IMR-90 (cell line): ENCODE measurements around the gene ARHGEF40. TPM values are rescaled to one million over a fixed set of nuclear protein-coding genes. Genes with fewer than 3 reads are reported as not detected.

ENCODE experiments used
- ATAC-seq: fragments of 200-7000 bp; cut with Tn5 transposase; 2 replicates; pipeline ENCODE4 v1.9.1; 2020; ENCODE audit warnings: low read depth, mild to moderate bottlenecking, moderate library complexity
- BruUV-seq: library from RNA; stranded (reverse); fragments of 400-500 nt; replicated peaks from 2 replicates; lab custom pipeline; 2021; lab: Mats Ljungman, UMichigan
- CTCF ChIA-PET: fragments of 300-600 bp; formaldehyde crosslinking; extraction: SDS; loops from one replicate; lab custom pipeline; 2021; ENCODE audit warnings: antibody characterized with exemption; lab: Yijun Ruan, JAX
- POLR2A ChIA-PET: fragments of 300-600 bp; sonication (Branson Sonifier 250); formaldehyde crosslinking; loops from one replicate; lab custom pipeline; 2022; ENCODE audit warnings: antibody characterized with exemption; ENCODE audit not compliant: unreplicated experiment; lab: Charles Lee
- DNase-seq: peaks from one replicate; pipeline ENCODE4 v3.0.0; 2013
- H2AFZ ChIP-seq: replicated peaks from 2 replicates; pipeline ENCODE3; 2013; ENCODE audit warnings: low read length, mild to moderate bottlenecking; ENCODE audit not compliant: poor library complexity
- H2AK5ac ChIP-seq: 2 replicates; pipeline ENCODE4 v1.6.1; 2013; ENCODE audit warnings: low read depth, low read length, inconsistent platforms
- H2AK9ac ChIP-seq: replicated peaks from 2 replicates; pipeline ENCODE3; 2013; ENCODE audit warnings: mild to moderate bottlenecking, low read depth, low read length, moderate library complexity; ENCODE audit not compliant: poor library complexity
- H2BK120ac ChIP-seq: 2 replicates; pipeline ENCODE4 v1.6.1; 2013; ENCODE audit warnings: low read depth, low read length, inconsistent platforms
- H2BK15ac ChIP-seq: 3 replicates; pipeline ENCODE4 v1.6.1; 2013; ENCODE audit warnings: low read depth, low read length, inconsistent platforms
- H2BK20ac ChIP-seq: 2 replicates; pipeline ENCODE4 v1.6.1; 2013; ENCODE audit warnings: low read depth, mild to moderate bottlenecking, inconsistent platforms, low read length, moderate library complexity
- H2BK5ac ChIP-seq: 2 replicates; pipeline ENCODE4 v1.6.1; 2013; ENCODE audit warnings: mild to moderate bottlenecking, low read depth, low read length, inconsistent platforms; ENCODE audit not compliant: poor library complexity, severe bottlenecking
- H3K14ac ChIP-seq: replicated peaks from 2 replicates; pipeline ENCODE4 v1.6.1; 2013; ENCODE audit warnings: low read depth, low read length, inconsistent platforms
- H3K18ac ChIP-seq: 2 replicates; pipeline ENCODE4 v1.6.1; 2013; ENCODE audit warnings: low read depth, low read length, control low read depth
- H3K23ac ChIP-seq: 2 replicates; pipeline ENCODE4 v1.6.1; 2013; ENCODE audit warnings: low read depth, low read length, inconsistent platforms
- H3K27ac ChIP-seq: 2 replicates; pipeline ENCODE4 v1.5.1; 2013; ENCODE audit warnings: mild to moderate bottlenecking, control low read depth, low read length; ENCODE audit not compliant: insufficient read depth
- H3K27me3 ChIP-seq: 2 replicates; pipeline ENCODE4 v1.6.1; 2013; ENCODE audit warnings: low read length; ENCODE audit not compliant: control insufficient read depth, insufficient read depth
- H3K36me3 ChIP-seq: 2 replicates; pipeline ENCODE4 v1.6.1; 2013; ENCODE audit warnings: low read length, mixed read lengths; ENCODE audit not compliant: control insufficient read depth, insufficient read depth
- H3K4ac ChIP-seq: 2 replicates; pipeline ENCODE4 v1.6.1; 2013; ENCODE audit warnings: low read depth, low read length, inconsistent platforms
- H3K4me1 ChIP-seq: 2 replicates; pipeline ENCODE4 v1.6.1; 2013; ENCODE audit warnings: low read length, mixed read lengths; ENCODE audit not compliant: control insufficient read depth, insufficient read depth
- H3K4me2 ChIP-seq: 2 replicates; pipeline ENCODE4 v1.6.1; 2013; ENCODE audit warnings: low read depth, mild to moderate bottlenecking, control low read depth, low read length, moderate library complexity
- H3K4me3 ChIP-seq: 2 replicates; pipeline ENCODE4 v1.5.1; 2013; ENCODE audit warnings: low read depth, mild to moderate bottlenecking, control low read depth, low read length, moderate library complexity; ENCODE audit not compliant: insufficient read depth
- H3K56ac ChIP-seq: 2 replicates; pipeline ENCODE4 v1.6.1; 2013; ENCODE audit warnings: low read length, inconsistent platforms; ENCODE audit not compliant: insufficient read depth; ENCODE audit errors: extremely low read depth
- H3K79me1 ChIP-seq, 2 experiments: 2 replicates each; pipeline ENCODE4 v1.6.1; 2013; ENCODE audit warnings: low read length in 2 of 2, inconsistent platforms in 1 of 2, low read depth in 1 of 2
- H3K9ac ChIP-seq: 2 replicates; pipeline ENCODE4 v1.6.1; 2013; ENCODE audit warnings: low read depth, low read length, control low read depth
- H3K9me1 ChIP-seq: 2 replicates; pipeline ENCODE4 v1.6.1; 2013; ENCODE audit warnings: low read length, inconsistent platforms; ENCODE audit not compliant: insufficient read depth
- H3K9me3 ChIP-seq: 2 replicates; pipeline ENCODE4 v1.6.1; 2013; ENCODE audit warnings: low read length; ENCODE audit not compliant: control insufficient read depth, insufficient read depth
- H4K20me1 ChIP-seq: 2 replicates; pipeline ENCODE4 v1.6.1; 2013; ENCODE audit warnings: low read length, inconsistent platforms; ENCODE audit not compliant: insufficient read depth
- H4K5ac ChIP-seq: 2 replicates; pipeline ENCODE4 v1.6.1; 2013; ENCODE audit warnings: mild to moderate bottlenecking, low read depth, low read length, control low read depth
- H4K8ac ChIP-seq, 2 experiments: 2 replicates each; pipeline ENCODE4 v1.6.1; 2013; ENCODE audit warnings: low read depth in 2 of 2, low read length in 2 of 2, control low read depth in 1 of 2, inconsistent platforms in 1 of 2
- H4K91ac ChIP-seq: 2 replicates; pipeline ENCODE4 v1.6.1; 2013; ENCODE audit warnings: low read depth, low read length, inconsistent platforms; ENCODE audit not compliant: insufficient read depth
- CHD1 ChIP-seq: IDR thresholded peaks from 2 replicates; pipeline ENCODE4 v1.6.1; 2012; ENCODE audit warnings: low read depth, low read length, improper control_type of control experiment
- POLR2A ChIP-seq: IDR thresholded peaks from 2 replicates; pipeline ENCODE4 v1.6.1; 2012; ENCODE audit warnings: mild to moderate bottlenecking, low read depth, low read length
- RCOR1 ChIP-seq: IDR thresholded peaks from 2 replicates; pipeline ENCODE4 v1.6.1; 2012; ENCODE audit warnings: mild to moderate bottlenecking, low read length, improper control_type of control experiment; ENCODE audit not compliant: insufficient replicate concordance
- WGBS, 2 experiments: methylation state at CpG; one replicate each; pipeline versions ENCODE4 v1.1.5 to v1.1.7; 2013; ENCODE audit warnings: missing lambda C conversion rate in 2 of 2; ENCODE audit not compliant: insufficient read length in 1 of 2; ENCODE audit errors: extremely low coverage in 2 of 2; 5-methylcytosine and 5-hydroxymethylcytosine counted together
- dilution Hi-C: fragments of 300-500 bp; cut with HindIII; formaldehyde crosslinking; loops from one replicate; pipeline ENCODE4 v1.14.3; 2018; ENCODE audit warnings: low sequenced_read_pairs; ENCODE audit not compliant: unreplicated experiment
- in situ Hi-C: fragments of 300-500 bp; cut with MboI; formaldehyde crosslinking; loops from 3 replicates; pipeline ENCODE4 v1.14.3; 2019; ENCODE audit warnings: low sequenced_read_pairs, inconsistent platforms, mixed read lengths
- intact Hi-C: fragments of 100-400 bp; cut with micrococcal nuclease; formaldehyde crosslinking; loops from 2 replicates; pipeline ENCODE4 v1.10.0; 2022
- polyA plus RNA-seq, 3 experiments: library from polyadenylated mRNA; depleted of rRNA; stranded (reverse); fragments of >200 nt; gene quantifications; 2 replicates each; pipeline ENCODE4 v1.2.3, GENCODE V29; 2012; ENCODE audit warnings: low replicate concordance in 1 of 3
- total RNA-seq: library from RNA; depleted of rRNA; stranded (reverse); fragments of >200 nt; gene quantifications from 2 replicates; pipeline ENCODE4 v1.2.3, GENCODE V29; 2012

ARHGEF40 gene
- total and polyA plus RNA-seq, 2 of the 4 experiments (the other 2 are of a cell fraction) = 18.1 to 58.4 TPM

GRCh38 chr14:21077672-21078071 lies 7.6 kb downstream of the ARHGEF40 start:
- Histone ChIP-seq H3K18ac (no peak overlapping the region), H2BK5ac (no peak overlapping the region), H2AK5ac (no peak overlapping the region), H3K79me1 (peaks cover 28 to 38% of the 10 kb centered on the region in 2 experiments), H2BK20ac (no peak overlapping the region), H3K36me3 (peaks cover 93% of the 10 kb centered on the region), H3K27ac (no peak overlapping the region), H2AFZ (no peak overlapping the region), H3K23ac (no peak overlapping the region), H4K91ac (no peak overlapping the region), H3K9ac (no peak overlapping the region), H3K4me3 (no peak overlapping the region), H2AK9ac (no peak overlapping the region), H3K4me1 (peaks cover 4% of the 10 kb centered on the region), H2BK15ac (no peak overlapping the region), H3K9me3 (no peaks in the 10 kb centered on the region), H3K9me1 (peaks cover 6% of the 10 kb centered on the region), H2BK120ac (no peak overlapping the region), H4K5ac (no peak overlapping the region), H3K27me3 (no peaks in the 10 kb centered on the region), H3K4me2 (no peak overlapping the region), H4K8ac (no peak overlapping the region), H3K4ac (no peak overlapping the region), H3K56ac (no peak overlapping the region), H3K14ac (no peak overlapping the region), H4K20me1 (0 out of 2 replicates have a peak, but pooled peaks cover 5% of the 10 kb centered on the region)
- BruUV-seq = no TSS peak
- 100% methylated on average over 1 of the region's 2 CpGs; no CpG with 5 or more reads in 1 of the 2 experiments for whole genome bisulfite sequencing, 2 experiments
- CTCF ChIA-PET = no interaction called here
- in situ Hi-C loops = loop anchor here (25.0 kb wide), 2 partner anchors 615 to 740 kb away; partner anchors contain the start of genes APEX1, CCNB1IP1, OSGEP and PARP2
- no peak for ATAC-seq
- dilution Hi-C loops = no loop called here
- TF ChIP-seq RCOR1 (no peak), CHD1 (no peak), POLR2A (no peak)
- DNase-seq = no peak
- intact Hi-C loops = no loop called here
- POLR2A ChIA-PET = no interaction called here
